Prostate gland (tissue), 2 donors: ENCODE measurements around the gene FRMD4A.

Experiments used
- CTCF ChIP-seq, 4 experiments: fragments of 200-600 bp in 2 of 4; fragments of 450-650 bp in 2 of 4; sonication (generic) in 2 of 4; IDR thresholded peaks; 1 replicate in 3 of 4; 2 replicates in 1 of 4; pipeline ENCODE4 v1.5.1; 2016 to 2019; ENCODE audit warnings: antibody characterized with exemption in 4 of 4, mild to moderate bottlenecking in 2 of 4, moderate library complexity in 2 of 4
- POLR2AphosphoS5 ChIP-seq: sonication (generic); formaldehyde crosslinking; IDR thresholded peaks from one replicate; pipeline ENCODE4 v1.6.1; 2017; ENCODE audit warnings: antibody characterized with exemption

- TF ChIP-seq CTCF (IDR thresholded peaks at IDR 0.05) (no peak), POLR2AphosphoS5 (no peak)
Measured at GRCh38 chr10:14153570-14154055, 177.1 kb downstream of the FRMD4A start.
